GM21367 (cell line): ENCODE data around the gene TFDP1.

Experiments used
- ATAC-seq: cut with Tn5 transposase; IDR thresholded peaks from one replicate; pipeline ENCODE4 v1.9.1; 2021; ENCODE audit not compliant: unreplicated experiment

TFDP1 gene, protein sequence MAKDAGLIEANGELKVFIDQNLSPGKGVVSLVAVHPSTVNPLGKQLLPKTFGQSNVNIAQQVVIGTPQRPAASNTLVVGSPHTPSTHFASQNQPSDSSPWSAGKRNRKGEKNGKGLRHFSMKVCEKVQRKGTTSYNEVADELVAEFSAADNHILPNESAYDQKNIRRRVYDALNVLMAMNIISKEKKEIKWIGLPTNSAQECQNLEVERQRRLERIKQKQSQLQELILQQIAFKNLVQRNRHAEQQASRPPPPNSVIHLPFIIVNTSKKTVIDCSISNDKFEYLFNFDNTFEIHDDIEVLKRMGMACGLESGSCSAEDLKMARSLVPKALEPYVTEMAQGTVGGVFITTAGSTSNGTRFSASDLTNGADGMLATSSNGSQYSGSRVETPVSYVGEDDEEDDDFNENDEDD

GRCh38 chr13:113584205-113584869 lies at the start of gene TFDP1:
TSS of gene TFDP1 (plus strand) at chr13:113584753. CDS start at chr13:113585838, 1,085 bp downstream.
- ATAC-seq: peak; percentile 80

DNA sequence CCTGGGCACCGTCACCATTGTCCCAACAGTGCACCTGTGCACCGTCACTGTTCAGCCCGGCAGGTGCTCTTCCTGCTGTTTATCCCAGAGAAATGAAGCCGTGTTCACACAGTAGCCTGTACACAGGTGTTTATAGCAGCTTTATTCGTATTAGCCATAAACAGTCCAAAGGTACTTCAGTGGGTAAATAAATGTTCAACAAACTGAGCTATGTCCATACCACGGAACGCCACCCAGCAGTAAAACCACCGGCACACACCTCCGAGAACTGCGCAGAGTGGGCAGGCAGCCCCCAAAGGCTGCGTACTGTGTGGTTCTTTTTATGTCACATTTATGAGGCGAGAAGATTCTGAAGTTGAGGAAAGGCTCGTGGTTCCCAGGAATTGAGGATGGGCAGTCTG lies 49.2 kb upstream of the TFDP1 start:
- ATAC-seq: no peak

DNA sequence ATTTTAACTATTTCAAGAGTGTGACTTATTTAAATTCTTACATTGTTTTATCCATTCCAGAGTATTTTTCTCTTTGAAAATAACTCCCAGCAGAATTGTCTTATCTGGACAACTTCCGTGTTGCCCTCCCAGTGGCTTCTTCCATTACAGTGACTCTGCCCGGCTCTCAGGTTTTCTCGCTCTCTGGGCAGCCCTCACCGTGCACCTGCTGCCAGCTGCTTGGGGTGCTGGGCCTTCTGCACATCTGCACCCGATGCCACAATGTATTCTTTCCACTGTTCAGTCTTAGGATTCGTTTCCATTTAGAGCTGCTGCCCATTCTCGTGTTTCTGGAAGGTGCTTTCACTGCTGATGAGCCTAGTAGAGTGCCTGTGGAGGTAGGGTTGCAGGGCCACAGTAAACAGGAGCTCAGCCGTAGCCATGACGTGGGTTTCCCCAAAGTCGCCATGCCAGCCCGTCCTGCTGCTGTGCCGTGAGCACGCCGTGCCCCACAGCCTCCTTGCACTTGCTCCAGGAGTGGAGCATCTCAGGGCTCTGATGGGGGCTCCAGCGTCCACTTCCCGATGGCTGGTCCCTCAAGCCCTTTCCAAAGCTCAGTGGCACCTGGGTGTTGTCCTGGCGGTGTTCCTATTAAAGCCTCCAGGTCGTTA lies 48.0 kb upstream of the TFDP1 start:
- no peak for ATAC-seq

DNA sequence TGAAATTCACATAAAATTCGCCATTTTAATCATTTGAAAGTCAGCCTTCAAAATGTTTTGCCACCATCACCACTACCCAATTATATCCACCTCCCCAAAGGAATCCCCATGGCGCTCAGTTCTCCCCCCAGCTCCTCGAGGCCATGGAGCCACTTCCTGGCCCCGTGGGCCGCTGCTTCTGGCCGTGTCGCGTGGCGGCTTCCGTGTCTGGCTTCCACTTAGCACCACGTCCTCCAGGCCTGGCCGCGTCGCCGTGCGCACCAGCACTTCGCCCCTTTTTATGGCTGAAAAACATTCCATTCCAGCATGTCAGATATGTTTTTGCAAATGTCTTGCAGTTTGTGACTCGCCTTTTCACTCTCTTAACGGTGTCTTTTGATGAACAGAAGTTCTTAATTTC lies 47.3 kb upstream of the TFDP1 start:
- no peak for ATAC-seq

GRCh38 chr13:113537909-113538688 lies 46.5 kb upstream of the TFDP1 start:
- ATAC-seq: no peak

DNA sequence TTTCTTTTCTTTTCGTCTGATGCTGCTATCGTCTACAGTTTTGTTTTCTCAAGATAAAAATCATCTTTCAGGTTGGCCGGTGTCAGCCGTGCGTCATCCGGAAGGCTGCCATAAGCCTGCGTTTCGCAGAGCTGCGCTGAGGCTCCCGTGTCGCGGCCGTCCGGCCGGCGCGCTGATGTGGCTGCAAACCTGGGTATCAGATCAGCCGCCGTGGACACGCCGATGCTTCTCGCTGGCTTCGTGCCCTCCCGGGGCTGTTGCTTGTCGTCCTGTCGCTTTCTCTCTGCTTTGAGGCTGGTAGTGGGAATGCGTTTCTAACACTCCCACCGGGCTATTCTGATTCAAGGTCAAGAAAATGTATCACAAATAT lies 45.9 kb upstream of the TFDP1 start:
- ATAC-seq: no peak

- no peak for ATAC-seq
Observed at GRCh38 chr13:113539176-113539575, 45.4 kb upstream of the TFDP1 start.

DNA sequence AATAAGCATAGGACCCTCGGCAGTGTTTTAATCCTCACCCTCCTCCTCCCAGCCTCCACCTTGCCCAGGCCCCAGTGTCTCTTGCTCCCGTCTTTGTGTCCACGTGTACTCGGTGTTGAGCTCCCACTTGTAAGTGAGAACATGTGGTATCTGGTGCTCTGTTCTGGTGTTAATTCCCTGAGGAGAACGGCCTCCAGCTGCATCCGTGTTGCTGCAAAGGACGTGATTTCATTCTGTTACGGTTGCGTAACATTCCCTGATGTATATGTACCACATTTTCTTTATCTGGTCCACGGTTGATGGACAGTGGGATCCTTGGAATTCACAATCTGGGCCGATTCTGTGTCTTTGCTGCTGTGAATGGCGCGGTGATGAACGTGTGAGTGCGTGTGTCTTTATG lies 44.7 kb upstream of the TFDP1 start:
- ATAC-seq: no peak

- no peak for ATAC-seq
Observed at GRCh38 chr13:113540523-113540922, 44.0 kb upstream of the TFDP1 start.

DNA sequence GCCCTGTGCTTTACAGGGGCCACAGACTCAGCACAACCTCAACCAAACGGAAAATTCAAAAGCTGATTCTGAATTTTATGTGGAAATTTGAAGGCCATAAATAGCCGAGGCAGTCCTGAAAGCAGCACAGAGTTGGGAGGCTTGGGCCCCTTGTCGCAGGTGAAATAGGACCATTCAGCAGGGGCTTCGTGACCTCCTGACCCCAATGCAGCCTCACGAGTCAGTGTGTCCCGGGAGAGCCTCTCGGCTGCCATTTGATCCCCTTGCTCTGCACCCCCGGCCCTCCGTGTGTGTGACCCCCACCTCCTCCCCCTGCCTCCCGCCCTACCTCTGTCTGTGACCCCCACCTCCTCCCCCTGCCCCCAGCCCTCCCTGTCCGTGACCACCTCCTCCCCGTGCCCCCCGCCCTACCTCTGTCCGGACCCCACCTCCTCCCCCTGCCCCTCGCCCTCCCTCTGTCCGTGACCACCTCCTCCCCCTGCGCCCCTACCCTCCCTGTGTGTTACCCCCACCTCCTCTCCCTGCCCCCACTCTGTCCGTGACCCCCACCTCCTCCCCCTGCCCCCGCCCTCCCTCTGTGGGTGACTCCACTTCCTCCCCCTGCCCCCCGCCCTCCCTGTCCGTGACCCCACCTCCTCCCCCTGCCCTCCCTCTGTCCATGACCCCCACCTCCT lies 41.7 kb upstream of the TFDP1 start:
- no peak for ATAC-seq

DNA sequence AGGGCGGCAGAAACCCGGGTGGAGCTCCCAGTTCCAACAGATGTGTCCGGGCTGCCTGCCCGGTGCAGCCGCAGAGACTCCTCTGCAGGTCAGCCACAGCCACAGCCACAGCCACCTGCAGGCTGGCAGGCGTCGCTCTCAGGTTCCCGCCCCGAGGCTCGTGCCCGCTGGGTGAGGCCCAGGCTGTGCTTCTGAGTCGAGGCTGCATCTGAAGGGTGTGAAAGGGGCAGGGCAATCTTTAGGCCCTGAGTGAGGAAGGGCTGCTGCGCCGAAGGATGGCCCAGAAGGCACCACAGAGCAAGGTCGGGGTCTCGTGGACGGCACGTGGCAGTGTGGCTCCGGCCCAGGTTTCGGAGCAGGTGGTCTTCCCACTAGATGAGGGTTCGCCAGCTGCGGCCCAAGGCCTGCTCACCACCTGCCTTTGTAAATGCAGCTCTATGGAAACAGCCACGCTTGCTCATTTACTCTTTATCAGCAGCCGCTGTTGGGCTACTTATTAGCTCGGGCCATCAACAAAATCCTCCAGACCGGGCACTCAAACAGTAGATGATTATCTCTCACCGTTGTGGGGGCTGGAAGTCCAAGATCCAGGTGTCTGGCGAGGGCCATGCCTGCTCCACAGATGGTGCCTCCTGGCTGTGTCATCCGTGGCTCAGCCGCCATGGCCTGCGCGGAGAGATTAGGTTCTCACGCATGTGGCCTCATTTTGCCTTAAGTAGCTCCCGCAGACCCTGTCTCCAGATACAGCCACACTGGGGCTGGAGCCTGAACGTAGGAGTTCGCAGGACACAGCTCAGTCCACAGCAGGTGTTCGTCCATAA lies 40.3 kb upstream of the TFDP1 start:
- ATAC-seq: no peak

DNA sequence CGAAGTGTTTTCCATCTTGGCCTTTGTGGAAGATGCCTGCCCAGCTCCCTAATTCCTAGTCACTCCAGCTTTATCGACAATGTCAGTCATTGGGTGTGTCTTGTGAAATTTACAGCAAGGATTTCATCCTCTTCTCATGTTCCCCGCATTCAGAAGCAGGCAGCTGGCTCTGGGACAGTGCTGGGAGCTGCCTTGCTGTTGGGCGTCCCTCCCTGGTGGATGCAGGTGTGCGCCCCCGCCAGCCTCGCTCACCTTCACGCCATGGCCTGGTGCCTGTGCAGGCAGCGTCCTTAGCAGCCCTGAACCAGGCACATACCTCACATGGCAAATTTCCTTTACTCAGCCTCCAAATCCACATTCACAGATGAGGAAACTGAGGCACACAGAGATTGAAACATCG lies 39.7 kb upstream of the TFDP1 start:
- no peak for ATAC-seq

DNA sequence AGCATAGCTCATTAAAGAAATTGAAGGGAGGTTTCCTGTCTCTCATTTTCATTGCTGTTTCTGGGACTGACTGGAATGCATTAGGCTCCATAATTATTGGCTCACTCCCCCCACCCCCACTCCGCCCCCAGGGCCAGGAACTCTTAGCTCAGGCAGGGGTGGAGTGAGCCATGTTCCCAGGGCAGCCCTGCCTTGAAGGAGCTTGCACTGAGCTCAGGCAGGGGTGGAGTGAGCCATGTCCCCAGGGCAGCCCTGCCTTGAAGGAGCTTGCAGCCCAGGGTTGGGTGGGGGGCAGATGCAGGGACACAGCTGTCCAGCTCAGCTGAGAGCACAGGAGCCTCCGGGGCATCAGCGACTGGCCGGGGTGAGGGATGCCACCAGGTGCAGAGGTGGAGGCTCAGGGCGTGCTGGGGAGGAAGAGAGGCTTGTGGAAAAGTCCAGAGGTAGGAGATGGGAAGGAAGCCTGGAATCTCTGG lies 39.1 kb upstream of the TFDP1 start:
- no peak for ATAC-seq

- no peak for ATAC-seq
Observed at GRCh38 chr13:113545931-113546516, 38.5 kb upstream of the TFDP1 start.

GRCh38 chr13:113546571-113547237 lies 37.8 kb upstream of the TFDP1 start:
- no peak for ATAC-seq

GRCh38 chr13:113547238-113547971 lies 37.1 kb upstream of the TFDP1 start:
- no peak for ATAC-seq

GRCh38 chr13:113548171-113548641 lies 36.3 kb upstream of the TFDP1 start:
- no peak for ATAC-seq
